Measurements from ENCODE around the gene TMEM175.

DNA sequence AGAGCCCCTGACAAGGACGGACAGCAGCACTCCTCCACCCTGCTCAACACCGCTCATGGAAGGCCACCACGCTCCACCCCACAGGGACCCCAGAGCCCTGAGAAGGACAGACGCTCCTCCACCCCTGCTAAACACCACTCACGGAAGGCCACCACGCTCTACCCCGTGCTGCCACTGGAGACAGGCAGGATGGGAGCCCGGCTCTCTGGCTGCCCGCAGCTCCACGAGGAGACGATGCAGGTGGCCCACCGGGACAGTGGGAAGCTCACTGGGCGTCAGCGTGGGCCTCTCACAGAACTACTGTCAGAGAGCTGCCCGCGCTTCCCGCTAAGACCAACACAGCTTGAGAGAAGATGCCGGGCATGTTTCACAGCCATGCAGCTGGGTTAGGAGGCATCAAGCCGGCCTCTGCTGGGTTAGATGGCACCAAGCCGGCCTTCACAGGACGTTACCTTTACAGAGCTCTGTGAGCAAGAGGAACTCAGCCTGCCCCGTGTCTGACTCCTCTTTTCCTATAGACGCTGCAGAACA, 21.0 kb upstream of the TMEM175 start:
- TF ChIP-seq POLR2A (IDR thresholded peaks at IDR 0.05; ENCODE audit: low read length): no peak
- no peak for TF ChIP-seq GATA1 (IDR thresholded peaks at IDR 0.05; ENCODE audit: low read depth, low read length)
